PFSK-1 (cell line): ENCODE measurements around the gene MRFAP1L1.

ENCODE experiments used
- FOXP2 ChIP-seq: optimal IDR thresholded peaks from 2 replicates; pipeline ENCODE3; 2011; ENCODE audit warnings: borderline replicate concordance, control low read depth, inconsistent platforms; ENCODE audit not compliant: insufficient read depth; ENCODE audit errors: extremely low read length, extremely low read depth
- POLR2AphosphoS5 ChIP-seq: IDR thresholded peaks from 2 replicates; pipeline ENCODE4 v1.6.1; 2012; ENCODE audit warnings: low read depth, mild to moderate bottlenecking, control low read depth, low read length, moderate library complexity
- SIN3A ChIP-seq: IDR thresholded peaks from 2 replicates; pipeline ENCODE4 v1.6.1; 2012; ENCODE audit warnings: mild to moderate bottlenecking, low read length, moderate library complexity, borderline replicate concordance; ENCODE audit not compliant: insufficient read depth
- TAF1 ChIP-seq: IDR thresholded peaks from 2 replicates; pipeline ENCODE4 v1.6.1; 2012; ENCODE audit warnings: low read length, control low read depth, borderline replicate concordance; ENCODE audit not compliant: insufficient read depth
- TF ChIP-seq, protein P1 (sequence below), 2 experiments: IDR thresholded peaks; 2 replicates each; pipeline versions ENCODE4 v1.6.1 to v1.8.0; 2011 to 2012; ENCODE audit warnings: low read depth in 2 of 2, low read length in 2 of 2, control low read depth in 1 of 2, inconsistent platforms in 1 of 2, mild to moderate bottlenecking in 1 of 2, moderate library complexity in 1 of 2; ENCODE audit not compliant: insufficient read depth in 1 of 2

DNA sequence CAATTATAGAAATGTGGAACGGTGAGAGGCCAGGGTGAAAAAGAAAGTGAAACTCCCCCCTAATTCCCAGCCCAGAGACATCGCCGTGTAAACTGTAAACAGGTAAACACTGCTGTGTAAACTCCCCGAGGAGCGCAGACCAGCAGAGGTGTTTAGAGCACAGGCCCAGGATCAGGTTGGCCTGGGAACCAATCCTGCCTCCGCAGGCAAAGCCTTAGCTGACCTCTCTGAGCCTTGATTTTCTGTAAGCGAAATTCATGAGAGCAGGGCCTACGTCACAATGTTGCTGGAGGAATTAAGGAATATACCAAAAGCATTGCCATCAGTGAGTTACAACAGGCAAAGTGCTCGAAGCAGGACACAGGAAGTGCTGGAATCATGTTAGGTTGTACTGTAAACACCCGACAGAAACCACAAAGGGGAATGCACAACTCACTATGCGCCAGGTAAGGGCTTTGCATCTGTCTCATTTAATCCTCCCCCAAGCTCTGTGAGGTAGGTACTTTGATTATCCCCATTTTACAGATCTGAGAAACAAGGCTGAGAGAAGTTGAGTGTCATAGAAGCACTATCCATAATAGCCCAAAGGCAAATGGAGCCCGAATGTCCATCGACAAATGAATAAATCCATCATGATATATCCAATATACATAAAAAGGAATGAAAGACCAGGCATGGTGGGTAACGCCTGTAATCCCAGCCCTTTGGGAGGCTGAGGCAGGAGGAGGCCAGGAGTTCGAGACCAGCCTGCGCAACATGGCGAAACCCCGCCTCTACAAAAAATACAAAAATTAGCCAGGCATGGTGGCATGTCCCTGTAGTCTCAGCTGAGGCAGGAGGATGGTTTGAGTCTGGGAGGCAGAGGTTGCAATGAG, 42.2 kb upstream of the MRFAP1L1 start:
- TF ChIP-seq TAF1 (no peak), POLR2AphosphoS5 (no peak), SIN3A (no peak), FOXP2 (peak; percentile 9)
- TF ChIP-seq, protein P1, sequence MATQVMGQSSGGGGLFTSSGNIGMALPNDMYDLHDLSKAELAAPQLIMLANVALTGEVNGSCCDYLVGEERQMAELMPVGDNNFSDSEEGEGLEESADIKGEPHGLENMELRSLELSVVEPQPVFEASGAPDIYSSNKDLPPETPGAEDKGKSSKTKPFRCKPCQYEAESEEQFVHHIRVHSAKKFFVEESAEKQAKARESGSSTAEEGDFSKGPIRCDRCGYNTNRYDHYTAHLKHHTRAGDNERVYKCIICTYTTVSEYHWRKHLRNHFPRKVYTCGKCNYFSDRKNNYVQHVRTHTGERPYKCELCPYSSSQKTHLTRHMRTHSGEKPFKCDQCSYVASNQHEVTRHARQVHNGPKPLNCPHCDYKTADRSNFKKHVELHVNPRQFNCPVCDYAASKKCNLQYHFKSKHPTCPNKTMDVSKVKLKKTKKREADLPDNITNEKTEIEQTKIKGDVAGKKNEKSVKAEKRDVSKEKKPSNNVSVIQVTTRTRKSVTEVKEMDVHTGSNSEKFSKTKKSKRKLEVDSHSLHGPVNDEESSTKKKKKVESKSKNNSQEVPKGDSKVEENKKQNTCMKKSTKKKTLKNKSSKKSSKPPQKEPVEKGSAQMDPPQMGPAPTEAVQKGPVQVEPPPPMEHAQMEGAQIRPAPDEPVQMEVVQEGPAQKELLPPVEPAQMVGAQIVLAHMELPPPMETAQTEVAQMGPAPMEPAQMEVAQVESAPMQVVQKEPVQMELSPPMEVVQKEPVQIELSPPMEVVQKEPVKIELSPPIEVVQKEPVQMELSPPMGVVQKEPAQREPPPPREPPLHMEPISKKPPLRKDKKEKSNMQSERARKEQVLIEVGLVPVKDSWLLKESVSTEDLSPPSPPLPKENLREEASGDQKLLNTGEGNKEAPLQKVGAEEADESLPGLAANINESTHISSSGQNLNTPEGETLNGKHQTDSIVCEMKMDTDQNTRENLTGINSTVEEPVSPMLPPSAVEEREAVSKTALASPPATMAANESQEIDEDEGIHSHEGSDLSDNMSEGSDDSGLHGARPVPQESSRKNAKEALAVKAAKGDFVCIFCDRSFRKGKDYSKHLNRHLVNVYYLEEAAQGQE (IDR thresholded peaks at IDR 0.05; ENCODE audit: insufficient read depth in 1 of 2, low read depth in 2 of 2, low read length in 2 of 2) = no peak
